ENCODE results near the gene ASIC4. TPM values are rescaled to one million over a fixed set of nuclear protein-coding genes. Genes with fewer than 3 reads are reported as not detected.

The ASIC4 gene
- total and polyA plus RNA-seq, 2 of the 13 experiments (the other 11 are each of a cell fraction or from before 2014, with no cell fraction given), result 0.03 TPM; not detected in 1

DNA sequence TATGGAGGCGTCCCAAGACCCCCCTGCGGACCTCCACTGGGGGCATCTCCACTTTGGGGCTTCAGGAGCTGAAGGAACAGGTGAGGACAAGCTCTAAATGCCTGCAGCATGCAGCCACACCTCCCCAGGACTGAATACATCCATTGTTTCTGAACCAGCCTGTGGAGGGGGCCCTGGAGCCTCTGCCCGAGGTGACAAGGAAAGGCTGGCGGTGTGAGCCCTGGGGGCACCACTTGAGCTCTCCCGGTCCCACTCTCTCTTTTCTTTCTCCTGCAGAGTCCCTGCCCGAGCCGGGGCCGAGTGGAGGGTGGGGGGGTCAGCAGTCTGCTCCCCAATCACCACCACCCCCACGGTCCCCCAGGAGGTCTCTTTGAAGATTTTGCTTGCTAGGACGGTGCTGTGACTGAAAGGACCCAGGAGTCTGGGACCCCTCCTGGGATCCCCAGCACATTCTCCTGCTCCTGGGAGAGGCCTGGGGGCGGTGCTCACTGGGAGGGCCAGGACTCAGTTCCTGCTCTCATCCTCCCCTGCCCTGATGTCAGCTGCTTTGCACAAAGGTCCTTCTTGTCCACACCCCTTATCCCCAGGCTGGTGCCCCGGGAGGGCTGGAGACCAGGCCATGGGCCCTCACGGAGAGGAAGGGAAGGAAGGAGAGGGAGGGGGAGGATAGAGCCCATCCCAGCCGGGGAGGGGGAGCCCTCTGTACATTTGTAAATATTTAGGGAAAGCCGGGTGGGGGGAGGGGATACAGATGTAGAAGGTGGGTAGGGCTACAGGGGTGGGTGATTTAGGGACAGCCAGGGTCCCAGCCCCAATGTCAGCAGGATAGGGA is 23.6 kb downstream of the ASIC4 start (continued):
- TF ChIP-seq, protein P1, sequence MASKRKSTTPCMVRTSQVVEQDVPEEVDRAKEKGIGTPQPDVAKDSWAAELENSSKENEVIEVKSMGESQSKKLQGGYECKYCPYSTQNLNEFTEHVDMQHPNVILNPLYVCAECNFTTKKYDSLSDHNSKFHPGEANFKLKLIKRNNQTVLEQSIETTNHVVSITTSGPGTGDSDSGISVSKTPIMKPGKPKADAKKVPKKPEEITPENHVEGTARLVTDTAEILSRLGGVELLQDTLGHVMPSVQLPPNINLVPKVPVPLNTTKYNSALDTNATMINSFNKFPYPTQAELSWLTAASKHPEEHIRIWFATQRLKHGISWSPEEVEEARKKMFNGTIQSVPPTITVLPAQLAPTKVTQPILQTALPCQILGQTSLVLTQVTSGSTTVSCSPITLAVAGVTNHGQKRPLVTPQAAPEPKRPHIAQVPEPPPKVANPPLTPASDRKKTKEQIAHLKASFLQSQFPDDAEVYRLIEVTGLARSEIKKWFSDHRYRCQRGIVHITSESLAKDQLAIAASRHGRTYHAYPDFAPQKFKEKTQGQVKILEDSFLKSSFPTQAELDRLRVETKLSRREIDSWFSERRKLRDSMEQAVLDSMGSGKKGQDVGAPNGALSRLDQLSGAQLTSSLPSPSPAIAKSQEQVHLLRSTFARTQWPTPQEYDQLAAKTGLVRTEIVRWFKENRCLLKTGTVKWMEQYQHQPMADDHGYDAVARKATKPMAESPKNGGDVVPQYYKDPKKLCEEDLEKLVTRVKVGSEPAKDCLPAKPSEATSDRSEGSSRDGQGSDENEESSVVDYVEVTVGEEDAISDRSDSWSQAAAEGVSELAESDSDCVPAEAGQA (IDR thresholded peaks at IDR 0.05; ENCODE audit: low read depth), result no peak
- TF ChIP-seq, protein P1 (CRISPR knock-in tag; IDR thresholded peaks at IDR 0.05; ENCODE audit: borderline replicate concordance), result no peak
- TF ChIP-seq ZNF33A (CRISPR knock-in tag; IDR thresholded peaks at IDR 0.05; ENCODE audit: borderline replicate concordance) (no peak), NPAS2 (CRISPR knock-in tag; IDR thresholded peaks at IDR 0.05; ENCODE audit: borderline replicate concordance) (no peak), TSC22D2 (CRISPR knock-in tag; IDR thresholded peaks at IDR 0.05; ENCODE audit: borderline replicate concordance) (peak; percentile 30; the same call in 1 of the 2 replicates), RXRB (CRISPR knock-in tag; IDR thresholded peaks at IDR 0.05; ENCODE audit: borderline replicate concordance) (0 out of 2 replicates have a peak, but pooled peaks have one; percentile 8), TGIF2 (CRISPR knock-in tag; IDR thresholded peaks at IDR 0.05) (no peak), EED (CRISPR knock-in tag; IDR thresholded peaks at IDR 0.05) (no peak), IKZF4 (CRISPR knock-in tag; IDR thresholded peaks at IDR 0.05; ENCODE audit: borderline replicate concordance, low read depth, not compliant biosample characterization) (no peak)
- TF ChIP-seq, protein P2, sequence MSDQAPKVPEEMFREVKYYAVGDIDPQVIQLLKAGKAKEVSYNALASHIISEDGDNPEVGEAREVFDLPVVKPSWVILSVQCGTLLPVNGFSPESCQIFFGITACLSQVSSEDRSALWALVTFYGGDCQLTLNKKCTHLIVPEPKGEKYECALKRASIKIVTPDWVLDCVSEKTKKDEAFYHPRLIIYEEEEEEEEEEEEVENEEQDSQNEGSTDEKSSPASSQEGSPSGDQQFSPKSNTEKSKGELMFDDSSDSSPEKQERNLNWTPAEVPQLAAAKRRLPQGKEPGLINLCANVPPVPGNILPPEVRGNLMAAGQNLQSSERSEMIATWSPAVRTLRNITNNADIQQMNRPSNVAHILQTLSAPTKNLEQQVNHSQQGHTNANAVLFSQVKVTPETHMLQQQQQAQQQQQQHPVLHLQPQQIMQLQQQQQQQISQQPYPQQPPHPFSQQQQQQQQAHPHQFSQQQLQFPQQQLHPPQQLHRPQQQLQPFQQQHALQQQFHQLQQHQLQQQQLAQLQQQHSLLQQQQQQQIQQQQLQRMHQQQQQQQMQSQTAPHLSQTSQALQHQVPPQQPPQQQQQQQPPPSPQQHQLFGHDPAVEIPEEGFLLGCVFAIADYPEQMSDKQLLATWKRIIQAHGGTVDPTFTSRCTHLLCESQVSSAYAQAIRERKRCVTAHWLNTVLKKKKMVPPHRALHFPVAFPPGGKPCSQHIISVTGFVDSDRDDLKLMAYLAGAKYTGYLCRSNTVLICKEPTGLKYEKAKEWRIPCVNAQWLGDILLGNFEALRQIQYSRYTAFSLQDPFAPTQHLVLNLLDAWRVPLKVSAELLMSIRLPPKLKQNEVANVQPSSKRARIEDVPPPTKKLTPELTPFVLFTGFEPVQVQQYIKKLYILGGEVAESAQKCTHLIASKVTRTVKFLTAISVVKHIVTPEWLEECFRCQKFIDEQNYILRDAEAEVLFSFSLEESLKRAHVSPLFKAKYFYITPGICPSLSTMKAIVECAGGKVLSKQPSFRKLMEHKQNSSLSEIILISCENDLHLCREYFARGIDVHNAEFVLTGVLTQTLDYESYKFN (CRISPR knock-in tag; conservative IDR thresholded peaks at IDR 0.05), result 0 out of 2 replicates have a peak, but pooled peaks have one; percentile 10
- TF ChIP-seq, protein P3, sequence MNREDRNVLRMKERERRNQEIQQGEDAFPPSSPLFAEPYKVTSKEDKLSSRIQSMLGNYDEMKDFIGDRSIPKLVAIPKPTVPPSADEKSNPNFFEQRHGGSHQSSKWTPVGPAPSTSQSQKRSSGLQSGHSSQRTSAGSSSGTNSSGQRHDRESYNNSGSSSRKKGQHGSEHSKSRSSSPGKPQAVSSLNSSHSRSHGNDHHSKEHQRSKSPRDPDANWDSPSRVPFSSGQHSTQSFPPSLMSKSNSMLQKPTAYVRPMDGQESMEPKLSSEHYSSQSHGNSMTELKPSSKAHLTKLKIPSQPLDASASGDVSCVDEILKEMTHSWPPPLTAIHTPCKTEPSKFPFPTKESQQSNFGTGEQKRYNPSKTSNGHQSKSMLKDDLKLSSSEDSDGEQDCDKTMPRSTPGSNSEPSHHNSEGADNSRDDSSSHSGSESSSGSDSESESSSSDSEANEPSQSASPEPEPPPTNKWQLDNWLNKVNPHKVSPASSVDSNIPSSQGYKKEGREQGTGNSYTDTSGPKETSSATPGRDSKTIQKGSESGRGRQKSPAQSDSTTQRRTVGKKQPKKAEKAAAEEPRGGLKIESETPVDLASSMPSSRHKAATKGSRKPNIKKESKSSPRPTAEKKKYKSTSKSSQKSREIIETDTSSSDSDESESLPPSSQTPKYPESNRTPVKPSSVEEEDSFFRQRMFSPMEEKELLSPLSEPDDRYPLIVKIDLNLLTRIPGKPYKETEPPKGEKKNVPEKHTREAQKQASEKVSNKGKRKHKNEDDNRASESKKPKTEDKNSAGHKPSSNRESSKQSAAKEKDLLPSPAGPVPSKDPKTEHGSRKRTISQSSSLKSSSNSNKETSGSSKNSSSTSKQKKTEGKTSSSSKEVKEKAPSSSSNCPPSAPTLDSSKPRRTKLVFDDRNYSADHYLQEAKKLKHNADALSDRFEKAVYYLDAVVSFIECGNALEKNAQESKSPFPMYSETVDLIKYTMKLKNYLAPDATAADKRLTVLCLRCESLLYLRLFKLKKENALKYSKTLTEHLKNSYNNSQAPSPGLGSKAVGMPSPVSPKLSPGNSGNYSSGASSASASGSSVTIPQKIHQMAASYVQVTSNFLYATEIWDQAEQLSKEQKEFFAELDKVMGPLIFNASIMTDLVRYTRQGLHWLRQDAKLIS (CRISPR knock-in tag; IDR thresholded peaks at IDR 0.05), result no peak
- TF ChIP-seq, protein P4, sequence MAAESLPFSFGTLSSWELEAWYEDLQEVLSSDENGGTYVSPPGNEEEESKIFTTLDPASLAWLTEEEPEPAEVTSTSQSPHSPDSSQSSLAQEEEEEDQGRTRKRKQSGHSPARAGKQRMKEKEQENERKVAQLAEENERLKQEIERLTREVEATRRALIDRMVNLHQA (CRISPR knock-in tag; IDR thresholded peaks at IDR 0.05), result no peak

Measured in HepG2 (cell line).